GM23338 (cell line): ENCODE data around the gene EMILIN3. TPM values are rescaled to one million over a fixed set of nuclear protein-coding genes. Genes with fewer than 3 reads are reported as not detected.

ENCODE experiments used
- ATAC-seq: fragments of 200-7000 bp; cut with Tn5 transposase; 3 replicates; pipeline ENCODE4 v1.9.1; 2020
- DNase-seq: peaks from one replicate; pipeline ENCODE4 v3.0.0-alpha.2; 2015; ENCODE audit warnings: low spot score
- H2AFZ ChIP-seq: fragments of 200-600 bp; sonication (generic); 2 replicates; pipeline ENCODE4 v1.8.0; 2016; ENCODE audit warnings: antibody characterized with exemption, mild to moderate bottlenecking, moderate library complexity
- H3F3A ChIP-seq: fragments of 200-600 bp; sonication (generic); replicated peaks from 2 replicates; pipeline ENCODE4 v1.8.0; 2017; ENCODE audit warnings: antibody characterized with exemption, mixed run types, low read depth
- H3K27ac ChIP-seq: fragments of 200-600 bp; sonication (generic); 2 replicates; pipeline ENCODE4 v1.6.1; 2016; ENCODE audit warnings: low read depth
- H3K27me3 ChIP-seq: fragments of 200-600 bp; sonication (generic); 2 replicates; pipeline ENCODE4 v1.8.0; 2016; ENCODE audit warnings: mild to moderate bottlenecking, mixed run types, moderate library complexity; ENCODE audit not compliant: insufficient read depth
- H3K36me3 ChIP-seq: fragments of 200-600 bp; sonication (generic); 2 replicates; pipeline ENCODE4 v1.8.0; 2016; ENCODE audit warnings: mild to moderate bottlenecking; ENCODE audit not compliant: insufficient read depth
- H3K4me1 ChIP-seq: fragments of 200-600 bp; sonication (generic); 2 replicates; pipeline ENCODE4 v1.8.0; 2016; ENCODE audit warnings: mild to moderate bottlenecking, moderate library complexity; ENCODE audit not compliant: insufficient read depth
- H3K4me2 ChIP-seq: fragments of 200-600 bp; sonication (generic); 2 replicates; pipeline ENCODE4 v1.7.1; 2017; ENCODE audit warnings: mixed run types
- H3K4me3 ChIP-seq: fragments of 200-600 bp; sonication (generic); 2 replicates; pipeline ENCODE4 v1.6.1; 2016; ENCODE audit warnings: mixed run types
- H3K79me2 ChIP-seq: fragments of 200-600 bp; sonication (generic); replicated peaks from 2 replicates; pipeline ENCODE4 v1.8.0; 2017; ENCODE audit warnings: mild to moderate bottlenecking; ENCODE audit not compliant: insufficient read depth
- H3K9me2 ChIP-seq: fragments of 200-600 bp; sonication (generic); 2 replicates; pipeline ENCODE4 v1.8.0; 2017; ENCODE audit not compliant: insufficient read depth
- H4K20me1 ChIP-seq: fragments of 200-600 bp; sonication (generic); replicated peaks from 2 replicates; pipeline ENCODE4 v1.8.0; 2017; ENCODE audit warnings: mild to moderate bottlenecking; ENCODE audit not compliant: insufficient read depth
- H3K27ac Mint-ChIP-seq: 2 replicates; pipeline ENCODE4 v1.8.0; 2020; ENCODE audit warnings: inconsistent platforms, mild to moderate bottlenecking, moderate library complexity, mixed read lengths
- H3K27me3 Mint-ChIP-seq: 3 replicates; pipeline ENCODE4 v1.8.0; 2022; ENCODE audit warnings: low read depth, mild to moderate bottlenecking, moderate library complexity, mixed read lengths, inconsistent platforms; ENCODE audit not compliant: insufficient read depth, poor library complexity
- H3K36me3 Mint-ChIP-seq: 3 replicates; pipeline ENCODE4 v1.8.0; 2021; ENCODE audit warnings: low read depth, mild to moderate bottlenecking, inconsistent platforms, moderate library complexity, mixed read lengths
- H3K4me1 Mint-ChIP-seq: 3 replicates; pipeline ENCODE4 v1.8.0; 2020; ENCODE audit warnings: mild to moderate bottlenecking, inconsistent platforms, mixed read lengths
- H3K4me3 Mint-ChIP-seq: 3 replicates; pipeline ENCODE4 v1.8.0; 2021; ENCODE audit warnings: moderate library complexity, mild to moderate bottlenecking, inconsistent platforms, mixed read lengths
- H3K9me3 Mint-ChIP-seq: 3 replicates; pipeline ENCODE4 v1.8.0; 2020; ENCODE audit warnings: moderate library complexity, mild to moderate bottlenecking, inconsistent platforms, mixed read lengths
- CREB1 ChIP-seq: fragments of 250-450 bp; sonication (Bioruptor Pico); IDR thresholded peaks from 2 replicates; pipeline ENCODE4 v1.5.0; 2020; ENCODE audit warnings: low read depth, mild to moderate bottlenecking, moderate library complexity
- EZH2 ChIP-seq: fragments of 200-600 bp; sonication (generic); IDR thresholded peaks from one replicate; pipeline ENCODE4 v1.8.0; 2017; ENCODE audit warnings: antibody characterized with exemption, mild to moderate bottlenecking, low read depth; ENCODE audit not compliant: unreplicated experiment
- EZH2phosphoT487 ChIP-seq: fragments of 200-600 bp; sonication (generic); IDR thresholded peaks from one replicate; pipeline ENCODE4 v1.8.1; 2018; ENCODE audit warnings: antibody characterized with exemption; ENCODE audit not compliant: unreplicated experiment
- NANOG ChIP-seq: IDR thresholded peaks from 2 replicates; pipeline ENCODE4 v1.6.1; 2016; ENCODE audit warnings: antibody characterized with exemption, borderline replicate concordance
- REST ChIP-seq: IDR thresholded peaks from one replicate; pipeline ENCODE4 v1.6.1; 2018; ENCODE audit warnings: antibody characterized with exemption; ENCODE audit not compliant: unreplicated experiment
- STAT1 ChIP-seq: IDR thresholded peaks from one replicate; pipeline ENCODE4 v1.6.1; 2016; ENCODE audit warnings: antibody characterized with exemption; ENCODE audit not compliant: unreplicated experiment
- ZNF114 ChIP-seq: fragments of 250-450 bp; sonication (Bioruptor Pico); IDR thresholded peaks from 2 replicates; pipeline ENCODE4 v1.5.0; 2020; ENCODE audit warnings: mild to moderate bottlenecking, moderate library complexity
- ZNF462 ChIP-seq: fragments of 250-450 bp; sonication (Bioruptor Pico); IDR thresholded peaks from 2 replicates; pipeline ENCODE4 v1.5.0; 2020; ENCODE audit warnings: mild to moderate bottlenecking, moderate library complexity
- polyA plus RNA-seq: library from polyadenylated mRNA; unstranded; fragments of >200 nt; fragmentation: Nextera tagmentation; extraction: Ambion mirVana; gene quantifications from 2 replicates; pipeline ENCODE4 v1.2.1, GENCODE V29; 2016
- total RNA-seq: library from RNA; depleted of rRNA; stranded (reverse); fragments of >200 nt; shearing (Covaris generic); gene quantifications from 2 replicates; pipeline ENCODE4 v1.2.3, GENCODE V29; 2014

EMILIN3 gene
- total and polyA plus RNA-seq, 2 experiments from 2014 or later: 0.53 to 6.6 TPM

GRCh38 chr20:41353530-41353929, 13.1 kb downstream of the EMILIN3 start:
- no peaks in the 10 kb centered on the region for H3K36me3 ChIP-seq
- no peaks in the 10 kb centered on the region for H3F3A ChIP-seq
- no peaks in the 10 kb centered on the region for H3K79me2 ChIP-seq
- TF ChIP-seq ZNF114 (no peak), STAT1 (no peak), CREB1 (CRISPR knock-in tag) (no peak), EZH2 (no peak), ZNF462 (CRISPR knock-in tag) (no peak), EZH2phosphoT487 (no peak), REST (no peak), NANOG (no peak)
- Mint-ChIP-seq H3K9me3 (no peaks in the 10 kb centered on the region; the same call in 2 of the 3 replicates), H3K36me3 (no peaks in the 10 kb centered on the region), H3K27me3 (peaks cover 4% of the 10 kb centered on the region), H3K4me1 (no peaks in the 10 kb centered on the region), H3K27ac (no peak overlapping the region), H3K4me3 (no peak overlapping the region)
- H3K9me2 ChIP-seq: no peaks in the 10 kb centered on the region
- no peak overlapping the region for H3K4me2 ChIP-seq
- H3K27me3 ChIP-seq: no peaks in the 10 kb centered on the region
- H4K20me1 ChIP-seq: no peaks in the 10 kb centered on the region; the same call in 1 of the 2 replicates
- H2AFZ ChIP-seq: no peak overlapping the region
- ATAC-seq (no peak), DNase-seq (no peak)
- no peak overlapping the region for H3K27ac ChIP-seq
- no peaks in the 10 kb centered on the region for H3K4me1 ChIP-seq
- H3K4me3 ChIP-seq: no peak overlapping the region
